ENCODE data around the gene PPP3CA. TPM values are rescaled to one million over a fixed set of nuclear protein-coding genes. Genes with fewer than 3 reads are reported as not detected.

PPP3CA gene
- total RNA-seq, 2 donors from 2014 or later, result 22.0 to 25.7 TPM

DNA sequence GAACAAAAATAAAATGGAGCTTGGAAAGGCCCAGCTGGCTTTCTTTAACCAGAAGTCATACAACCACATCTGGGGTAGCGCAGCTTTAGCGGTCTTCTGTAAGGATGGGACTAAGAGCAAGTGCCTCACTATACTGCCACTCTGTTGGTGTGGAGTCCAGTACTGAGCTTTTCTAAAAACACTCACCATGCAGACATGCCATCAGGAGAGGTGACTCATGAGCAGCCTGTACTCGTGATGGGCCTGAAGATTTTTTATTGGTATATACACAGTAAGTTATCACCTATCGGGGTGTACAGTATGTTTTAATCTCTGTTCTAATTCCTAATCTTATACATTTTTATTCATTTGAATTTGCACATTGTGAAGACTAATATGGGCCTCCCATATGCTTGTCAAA lies 9.6 kb downstream of the PPP3CA start:
- ATAC-seq, result peak in 1 of 2 donors; percentile 64
- intact Hi-C loops (cut with DNase I), result no loop called here
- DNase-seq, result no peak

- intact Hi-C loops (cut with DNase I), result no loop called here
- ATAC-seq, result peak in 1 of 2 donors; percentile 44
Measured at GRCh38 chr4:101334963-101335572, 12.3 kb downstream of the PPP3CA start.

GRCh38 chr4:101332424-101332823 lies 14.9 kb downstream of the PPP3CA start:
- intact Hi-C loops (cut with DNase I), result no loop called here
- DNase-seq (no peak), ATAC-seq (no peak)

More at GRCh38 chr4:101334963-101335572, 12.3 kb downstream of the PPP3CA start:
- DNase-seq, result no peak

- no peak for DNase-seq
- ATAC-seq, result no peak
- intact Hi-C loops (cut with DNase I), result no loop called here
Measured at GRCh38 chr4:101331017-101331416, 16.3 kb downstream of the PPP3CA start.

- no peak for ATAC-seq
- intact Hi-C loops (cut with DNase I), result no loop called here
Measured at GRCh38 chr4:101329592-101329991, 17.7 kb downstream of the PPP3CA start.

DNA sequence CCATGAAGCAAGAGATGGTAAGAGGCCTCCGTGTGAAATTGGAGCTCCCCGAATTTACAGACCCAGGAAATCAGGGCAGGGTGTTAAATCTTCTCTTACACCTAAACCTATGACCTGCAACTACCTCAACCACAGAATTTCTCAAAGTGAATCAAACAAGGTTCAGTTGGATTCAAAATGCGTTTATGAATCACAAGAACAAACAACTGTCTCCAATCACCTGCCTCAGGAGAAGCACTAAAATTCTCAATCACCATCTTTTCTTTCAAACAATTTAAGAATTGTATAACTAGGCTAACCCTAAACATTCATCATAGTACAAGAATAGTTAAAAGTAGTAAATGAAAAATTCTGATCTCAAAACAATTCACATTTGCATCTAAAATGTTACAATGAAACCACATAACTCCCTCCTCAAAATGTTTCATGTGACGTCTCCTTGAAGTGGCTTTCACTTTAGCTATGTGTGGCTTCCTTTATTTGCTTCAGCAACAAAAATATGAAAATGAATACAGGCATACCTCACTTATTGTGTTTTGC lies 19.2 kb downstream of the PPP3CA start:
- intact Hi-C loops (cut with DNase I), result no loop called here
- DNase-seq, result no peak
- no peak for ATAC-seq

More at GRCh38 chr4:101329592-101329991, 17.7 kb downstream of the PPP3CA start:
- DNase-seq, result no peak

- no peak for DNase-seq
- intact Hi-C loops (cut with DNase I), result no loop called here
- no peak for ATAC-seq
Measured at GRCh38 chr4:101326576-101326975, 20.8 kb downstream of the PPP3CA start.

- no peak for DNase-seq
- intact Hi-C loops (cut with DNase I), result no loop called here
- no peak for ATAC-seq
Measured at GRCh38 chr4:101322743-101323142, 24.6 kb downstream of the PPP3CA start.

DNA sequence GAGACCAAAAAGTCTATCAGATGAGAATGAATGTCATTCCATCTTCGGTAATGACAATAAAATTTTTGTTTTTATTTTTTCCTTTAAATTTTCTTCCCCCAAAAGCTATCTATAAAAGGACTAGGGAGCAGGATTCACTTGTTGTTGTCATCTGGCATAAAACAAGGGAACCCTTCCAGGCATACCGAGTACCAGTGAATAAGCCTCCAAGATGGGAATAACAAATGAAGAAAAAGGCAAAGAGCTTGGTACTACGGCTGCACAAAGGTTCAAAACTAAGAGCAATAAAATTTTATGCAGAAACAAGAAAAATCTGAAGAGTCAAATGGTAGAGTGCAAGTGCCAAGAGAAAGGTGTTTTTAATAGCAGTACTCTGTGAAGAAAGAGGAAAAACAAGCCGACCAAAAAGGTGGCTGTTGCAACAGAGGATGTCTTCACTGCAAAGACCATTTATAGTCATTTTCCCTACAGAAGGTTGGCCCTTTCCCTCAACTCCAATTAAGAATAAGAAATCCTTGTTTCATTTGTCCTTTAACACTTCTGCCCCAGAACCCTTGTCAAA lies 25.8 kb downstream of the PPP3CA start:
- intact Hi-C loops (cut with DNase I), result no loop called here
- peak in 1 of 2 donors; percentile 36 for ATAC-seq
- DNase-seq, result no peak

GRCh38 chr4:101315786-101316185 lies 31.5 kb downstream of the PPP3CA start:
- intact Hi-C loops (cut with DNase I), result no loop called here
- DNase-seq (no peak), ATAC-seq (no peak)

DNA sequence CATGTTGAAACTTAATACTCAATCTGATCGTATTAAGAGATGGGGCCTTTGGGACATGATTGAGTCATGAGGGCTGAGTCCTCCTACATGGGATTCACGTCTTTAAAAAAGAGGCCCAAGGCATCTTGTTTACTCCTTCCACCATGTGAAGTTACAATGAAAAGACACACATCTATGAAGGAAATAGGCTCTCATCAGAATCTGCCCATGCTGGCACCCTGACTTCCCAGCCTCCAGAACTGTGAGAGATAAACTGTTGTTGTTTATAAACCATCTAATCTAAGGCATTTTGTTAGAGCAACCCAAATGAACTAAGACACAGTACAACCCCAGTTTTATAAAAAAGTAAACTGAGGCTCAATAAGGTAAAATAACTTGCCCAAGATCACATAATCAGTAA lies 32.3 kb downstream of the PPP3CA start:
- ATAC-seq, result no peak
- intact Hi-C loops (cut with DNase I), result no loop called here
- DNase-seq, result no peak

GRCh38 chr4:101309925-101310324 lies 37.4 kb downstream of the PPP3CA start:
- DNase-seq, result no peak
- intact Hi-C loops (cut with DNase I), result no loop called here
- ATAC-seq, result no peak

GRCh38 chr4:101307899-101308298 lies 39.4 kb downstream of the PPP3CA start:
- intact Hi-C loops (cut with DNase I), result no loop called here
- ATAC-seq (peak in 1 of 2 donors; percentile 52), DNase-seq (no peak)

- ATAC-seq (peak in 1 of 2 donors; percentile 82), DNase-seq (no peak)
- intact Hi-C loops (cut with DNase I), result no loop called here
Measured at GRCh38 chr4:101306764-101307615, 40.3 kb downstream of the PPP3CA start.

- ATAC-seq (no peak), DNase-seq (no peak)
- intact Hi-C loops (cut with DNase I), result no loop called here
Measured at GRCh38 chr4:101306225-101306624, 41.1 kb downstream of the PPP3CA start.

DNA sequence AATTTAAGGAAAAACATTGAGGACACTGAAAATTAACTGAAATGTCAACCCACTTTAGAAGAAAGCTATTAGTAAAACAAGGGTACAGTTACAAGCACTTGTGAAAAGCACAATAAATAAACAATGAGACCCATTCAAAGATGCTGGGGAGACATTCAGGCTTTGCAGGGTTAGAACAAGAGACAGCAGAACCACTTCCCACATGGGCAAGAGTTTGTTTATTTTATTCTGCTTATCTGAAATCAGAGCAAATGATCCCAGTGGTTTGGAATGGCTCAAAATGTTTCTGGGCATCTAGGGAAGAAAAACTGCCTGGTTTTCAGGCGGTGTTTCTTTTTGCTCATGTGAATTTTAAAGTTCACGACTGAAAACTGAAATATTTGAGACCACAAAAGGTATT lies 42.4 kb downstream of the PPP3CA start:
- no peak for DNase-seq
- intact Hi-C loops (cut with DNase I), result no loop called here
- ATAC-seq, result peak in 1 of 2 donors; percentile 28

DNA sequence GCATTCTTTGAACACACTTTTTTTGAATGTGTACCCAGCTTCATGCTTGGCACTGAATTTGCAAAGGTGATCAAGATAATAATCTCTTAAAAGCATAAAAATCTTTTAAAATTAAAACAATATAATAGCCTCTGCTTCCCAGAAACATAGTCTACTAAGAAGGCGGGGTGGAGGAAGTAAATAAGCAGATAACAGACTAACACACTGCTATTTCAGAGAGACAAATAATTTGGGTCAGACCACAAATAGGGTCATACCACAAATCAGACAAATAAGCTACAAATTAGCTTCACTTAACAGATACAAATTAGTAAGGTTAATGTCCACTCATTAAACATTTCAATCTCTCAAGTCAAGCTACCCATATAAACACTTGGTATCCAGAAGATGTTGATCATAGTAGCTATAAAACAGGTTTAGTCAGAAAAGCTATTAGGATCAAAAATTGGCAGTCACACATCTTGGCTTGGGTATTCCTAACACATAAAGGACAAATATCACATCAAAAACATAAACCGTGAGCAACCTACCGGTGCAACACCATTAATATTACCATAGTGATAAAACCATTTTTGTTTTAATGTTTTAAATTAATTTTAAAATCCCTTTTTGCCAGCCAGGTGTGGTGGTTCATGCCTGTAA lies 47.3 kb downstream of the PPP3CA start:
- no peak for ATAC-seq
- intact Hi-C loops (cut with DNase I), result no loop called here

GRCh38 chr4:101299021-101299420 lies 48.3 kb downstream of the PPP3CA start:
- no peak for DNase-seq
- no peak for ATAC-seq
- intact Hi-C loops (cut with DNase I), result no loop called here

More for the DNA sequence above, 47.3 kb downstream of the PPP3CA start:
- DNase-seq, result no peak

DNA sequence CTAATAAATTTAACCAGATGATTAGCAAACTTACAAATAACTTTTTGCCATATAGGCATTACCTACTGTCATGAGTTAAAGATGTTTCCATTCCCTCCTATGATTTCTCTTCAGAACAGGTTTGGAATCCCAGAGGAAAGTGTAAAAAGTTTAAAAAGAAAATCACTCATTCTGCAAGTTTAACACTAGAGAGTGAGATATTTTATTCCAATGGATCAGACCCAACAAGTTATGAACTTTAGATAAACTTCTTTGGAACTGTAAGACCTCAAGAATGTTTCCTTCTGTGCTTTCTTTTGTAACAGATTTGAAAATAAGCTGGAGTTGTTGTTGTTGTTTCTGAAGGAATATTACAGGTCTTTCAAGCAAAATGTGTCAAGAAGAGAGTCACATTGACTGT lies 51.6 kb downstream of the PPP3CA start:
- ATAC-seq (peak in 1 of 2 donors; percentile 27), DNase-seq (no peak)
- intact Hi-C loops (cut with DNase I), result no loop called here

DNA sequence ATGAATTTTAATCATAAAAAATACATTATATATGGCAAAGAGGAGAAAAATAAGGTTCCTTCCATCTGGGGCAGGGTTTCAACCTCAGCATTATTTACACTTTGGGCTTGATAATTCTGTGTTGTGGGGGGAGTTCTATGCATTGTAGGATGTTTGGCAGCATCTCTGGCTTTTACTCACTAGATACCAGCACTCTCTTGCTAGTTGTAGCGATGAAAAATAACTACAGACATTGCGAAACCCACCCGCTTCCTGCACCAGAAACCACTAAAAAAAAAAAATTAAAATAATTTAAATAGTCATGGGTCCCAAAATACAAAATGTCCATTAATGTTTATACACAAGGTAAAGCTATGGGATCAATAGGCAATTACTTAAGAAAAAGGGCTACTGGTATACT lies 52.7 kb downstream of the PPP3CA start:
- ATAC-seq, result no peak
- intact Hi-C loops (cut with DNase I), result no loop called here
- no peak for DNase-seq

Data from left cardiac atrium (tissue), 4 donors.